Measurements from ENCODE around the gene EFEMP2.
"Not testable (repeated sequence)": the region's sequence is repeated elsewhere in the genome, so short reads cannot be mapped to it uniquely, and the experiment has no call there.

EFEMP2 gene

GRCh38 chr11:65849771-65850216 is 22.8 kb downstream of the EFEMP2 start:
- Histone ChIP-seq H3K36me3 (peaks cover 40% of the 10 kb centered on the region), H3K27me3 (ENCODE audit: insufficient read depth, low read depth, severe bottlenecking) (no peaks in the 10 kb centered on the region), H3K27ac (no peak overlapping the region), H3K4me3 (ENCODE audit: low read depth, low read length) (no peak overlapping the region), H3K9me3 (ENCODE audit: severe bottlenecking) (peaks cover 5% of the 10 kb centered on the region)
- TF ChIP-seq, protein P1, sequence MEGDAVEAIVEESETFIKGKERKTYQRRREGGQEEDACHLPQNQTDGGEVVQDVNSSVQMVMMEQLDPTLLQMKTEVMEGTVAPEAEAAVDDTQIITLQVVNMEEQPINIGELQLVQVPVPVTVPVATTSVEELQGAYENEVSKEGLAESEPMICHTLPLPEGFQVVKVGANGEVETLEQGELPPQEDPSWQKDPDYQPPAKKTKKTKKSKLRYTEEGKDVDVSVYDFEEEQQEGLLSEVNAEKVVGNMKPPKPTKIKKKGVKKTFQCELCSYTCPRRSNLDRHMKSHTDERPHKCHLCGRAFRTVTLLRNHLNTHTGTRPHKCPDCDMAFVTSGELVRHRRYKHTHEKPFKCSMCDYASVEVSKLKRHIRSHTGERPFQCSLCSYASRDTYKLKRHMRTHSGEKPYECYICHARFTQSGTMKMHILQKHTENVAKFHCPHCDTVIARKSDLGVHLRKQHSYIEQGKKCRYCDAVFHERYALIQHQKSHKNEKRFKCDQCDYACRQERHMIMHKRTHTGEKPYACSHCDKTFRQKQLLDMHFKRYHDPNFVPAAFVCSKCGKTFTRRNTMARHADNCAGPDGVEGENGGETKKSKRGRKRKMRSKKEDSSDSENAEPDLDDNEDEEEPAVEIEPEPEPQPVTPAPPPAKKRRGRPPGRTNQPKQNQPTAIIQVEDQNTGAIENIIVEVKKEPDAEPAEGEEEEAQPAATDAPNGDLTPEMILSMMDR (IDR thresholded peaks at IDR 0.05; ENCODE audit: low read depth, low read length): no peak
- peak; percentile 10 for DNase-seq

DNA sequence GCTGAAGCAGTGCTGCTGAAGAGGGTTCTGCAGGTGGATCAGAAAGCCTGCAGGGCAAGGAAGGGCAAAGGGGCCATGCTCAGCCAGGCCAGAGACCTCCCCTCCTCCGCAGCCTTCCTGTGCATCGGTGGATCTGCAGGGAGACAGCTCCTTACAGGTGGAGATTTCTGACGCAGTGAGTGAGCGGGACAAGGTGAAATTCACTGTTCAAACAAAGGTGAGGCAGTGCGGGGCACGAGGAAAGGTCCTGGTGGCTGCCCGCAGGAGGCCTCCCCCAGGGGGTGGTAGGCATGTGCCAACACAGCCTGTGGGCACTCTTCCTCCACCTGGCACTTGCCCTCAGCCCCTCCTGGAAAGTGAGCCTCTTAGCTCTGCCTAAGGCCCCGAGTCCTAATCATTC is 23.2 kb downstream of the EFEMP2 start:
- H3K36me3 ChIP-seq: peaks cover 36% of the 10 kb centered on the region
- DNase-seq: peak; percentile 6
- TF ChIP-seq, protein P1 (IDR thresholded peaks at IDR 0.05; ENCODE audit: low read depth, low read length): no peak
- no peaks in the 10 kb centered on the region for H3K27me3 ChIP-seq (ENCODE audit: insufficient read depth, low read depth, severe bottlenecking)
- H3K9me3 ChIP-seq (ENCODE audit: severe bottlenecking): peaks cover 5% of the 10 kb centered on the region
- no peak overlapping the region for H3K27ac ChIP-seq
- H3K4me3 ChIP-seq (ENCODE audit: low read depth, low read length): no peak overlapping the region

DNA sequence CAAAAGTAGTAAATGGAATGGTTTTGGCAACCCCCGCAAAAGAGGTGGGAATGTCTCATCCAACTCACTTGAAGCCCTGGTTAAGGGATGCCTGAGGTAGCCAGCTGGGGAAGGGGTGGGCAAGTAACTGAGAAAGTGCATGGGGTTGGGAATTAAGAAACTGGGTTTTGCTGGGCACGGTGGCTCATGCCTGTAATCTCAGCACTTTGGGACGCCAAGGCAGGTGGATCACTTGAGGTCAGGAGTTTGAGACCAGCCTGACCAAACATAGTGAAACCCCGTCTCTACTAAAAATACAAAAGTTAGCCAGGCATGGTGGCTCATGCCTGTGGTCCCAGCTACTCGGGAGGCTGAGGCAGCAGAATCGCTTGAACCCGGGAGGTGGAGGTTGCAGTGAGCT is 23.9 kb downstream of the EFEMP2 start:
- H3K4me3 ChIP-seq (ENCODE audit: low read depth, low read length); H3K9me3 ChIP-seq (ENCODE audit: severe bottlenecking); H3K27me3 ChIP-seq (ENCODE audit: insufficient read depth, low read depth, severe bottlenecking); DNase-seq; H3K27ac ChIP-seq: not testable (repeated sequence)
- H3K36me3 ChIP-seq: peaks cover 29% of the 10 kb centered on the region

GRCh38 chr11:65847746-65848145 is 24.9 kb downstream of the EFEMP2 start:
- Histone ChIP-seq H3K4me3 (ENCODE audit: low read depth, low read length) (no peak overlapping the region), H3K36me3 (peaks cover 20% of the 10 kb centered on the region), H3K9me3 (ENCODE audit: severe bottlenecking) (peaks cover 5% of the 10 kb centered on the region), H3K27me3 (ENCODE audit: insufficient read depth, low read depth, severe bottlenecking) (no peaks in the 10 kb centered on the region), H3K27ac (no peak overlapping the region)
- TF ChIP-seq, protein P1 (IDR thresholded peaks at IDR 0.05; ENCODE audit: low read depth, low read length): no peak
- DNase-seq: no peak

DNA sequence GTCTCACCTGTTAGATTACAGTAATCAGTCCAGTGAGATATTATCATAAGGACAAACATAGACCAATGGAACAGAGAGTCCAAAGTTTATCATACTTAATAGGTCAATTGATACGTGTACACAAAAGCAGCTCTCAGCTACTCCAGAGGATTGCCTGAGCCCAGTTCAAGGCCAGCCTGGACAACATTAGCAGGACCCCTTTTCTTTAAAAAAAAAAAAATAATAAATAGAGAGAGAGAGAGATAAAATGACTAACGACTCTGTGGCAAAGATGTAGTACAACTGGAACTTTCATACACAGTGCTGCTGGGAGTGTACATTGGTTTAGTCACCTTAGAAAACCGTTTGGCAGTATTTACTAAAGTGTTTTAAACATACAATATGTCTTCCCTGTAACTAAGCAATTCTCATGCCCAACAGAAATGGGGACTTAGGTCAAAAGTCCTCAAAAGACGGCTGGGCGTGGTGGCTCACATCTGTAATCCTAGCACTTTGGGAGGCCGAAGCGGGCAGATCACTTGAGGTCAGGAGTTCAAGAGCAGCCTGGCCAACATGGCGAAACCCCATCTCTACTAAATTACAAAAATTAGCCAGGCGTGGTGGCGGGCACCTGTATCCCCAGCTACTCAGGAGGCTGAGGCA is 28.2 kb downstream of the EFEMP2 start:
- H3K27ac ChIP-seq: no peak overlapping the region
- no peak overlapping the region for H3K4me3 ChIP-seq (ENCODE audit: low read depth, low read length)
- no peaks in the 10 kb centered on the region for H3K9me3 ChIP-seq (ENCODE audit: severe bottlenecking)
- H3K27me3 ChIP-seq (ENCODE audit: insufficient read depth, low read depth, severe bottlenecking): no peaks in the 10 kb centered on the region
- H3K36me3 ChIP-seq: no peaks in the 10 kb centered on the region
- DNase-seq: no peak
- TF ChIP-seq, protein P1 (IDR thresholded peaks at IDR 0.05; ENCODE audit: low read depth, low read length): no peak

DNA sequence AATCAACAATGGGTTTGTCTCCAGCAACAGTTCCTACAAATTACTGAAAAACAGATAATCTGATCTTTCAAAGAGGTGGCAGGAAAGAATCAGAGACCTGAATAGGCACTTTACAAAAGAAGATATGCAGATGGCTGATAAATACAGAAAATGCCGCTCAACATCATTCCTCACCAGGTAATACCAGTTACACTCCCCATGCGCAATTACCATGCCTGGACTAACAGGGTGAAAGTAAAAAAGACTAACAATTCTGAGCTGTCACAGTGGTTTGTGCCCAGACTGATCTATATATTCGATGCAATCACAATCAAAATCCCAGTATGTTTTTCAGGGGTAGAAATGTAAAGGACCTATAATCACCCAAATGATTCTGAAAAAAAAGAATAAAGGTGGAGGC is 28.8 kb downstream of the EFEMP2 start:
- no peak for DNase-seq
- no peak overlapping the region for H3K27ac ChIP-seq
- TF ChIP-seq, protein P1 (IDR thresholded peaks at IDR 0.05; ENCODE audit: low read depth, low read length): no peak
- no peaks in the 10 kb centered on the region for H3K36me3 ChIP-seq
- no peaks in the 10 kb centered on the region for H3K27me3 ChIP-seq (ENCODE audit: insufficient read depth, low read depth, severe bottlenecking)
- H3K9me3 ChIP-seq (ENCODE audit: severe bottlenecking): no peaks in the 10 kb centered on the region
- H3K4me3 ChIP-seq (ENCODE audit: low read depth, low read length): no peak overlapping the region
